Loucy (cell line): Measurements from ENCODE around the gene ARHGEF16.

Experiments used
- H2AFZ ChIP-seq: fragments of 200-600 bp; sonication (generic); 2 replicates; pipeline ENCODE4 v1.6.0; 2016; ENCODE audit warnings: antibody characterized with exemption, mild to moderate bottlenecking, low read length, moderate library complexity
- H3F3A ChIP-seq: fragments of 200-600 bp; 2 replicates; pipeline ENCODE4 v1.6.0; 2016; ENCODE audit warnings: antibody characterized with exemption, low read depth, mild to moderate bottlenecking
- H3K27me3 ChIP-seq: fragments of 200-600 bp; sonication (generic); 2 replicates; pipeline ENCODE4 v1.6.1; 2014; ENCODE audit warnings: low read length, mild to moderate bottlenecking; ENCODE audit not compliant: insufficient read depth, poor library complexity, severe bottlenecking
- H3K36me3 ChIP-seq: fragments of 200-600 bp; sonication (generic); 2 replicates; pipeline ENCODE4 v1.6.1; 2016; ENCODE audit warnings: low read length; ENCODE audit not compliant: insufficient read depth
- H3K4me1 ChIP-seq: fragments of 200-600 bp; sonication (generic); 2 replicates; pipeline ENCODE4 v1.5.1; 2014; ENCODE audit warnings: low read length, mild to moderate bottlenecking; ENCODE audit not compliant: insufficient read depth, poor library complexity, severe bottlenecking
- H3K4me2 ChIP-seq: fragments of 200-600 bp; sonication (generic); 2 replicates; pipeline ENCODE4 v1.6.0; 2014; ENCODE audit warnings: antibody characterized with exemption, low read length, low read depth, mild to moderate bottlenecking; ENCODE audit not compliant: poor library complexity, severe bottlenecking
- H3K4me3 ChIP-seq: fragments of 200-600 bp; sonication (generic); 2 replicates; pipeline ENCODE4 v1.5.1; 2014; ENCODE audit warnings: low read length, mild to moderate bottlenecking, mixed read lengths; ENCODE audit not compliant: poor library complexity, severe bottlenecking
- H3K79me2 ChIP-seq: fragments of 200-600 bp; sonication (generic); 2 replicates; pipeline ENCODE4 v1.6.1; 2014; ENCODE audit warnings: low read length; ENCODE audit not compliant: insufficient read depth
- H3K9ac ChIP-seq: fragments of 200-600 bp; sonication (generic); 2 replicates; pipeline ENCODE4 v1.6.0; 2014; ENCODE audit warnings: mild to moderate bottlenecking, low read depth, low read length, moderate library complexity; ENCODE audit not compliant: poor library complexity, severe bottlenecking
- H3K9me2 ChIP-seq: fragments of 200-600 bp; sonication (generic); replicated peaks from 2 replicates; pipeline ENCODE4 v1.6.1; 2016; ENCODE audit warnings: low read depth, low read length, mixed read lengths
- H3K9me3 ChIP-seq: fragments of 200-600 bp; sonication (generic); 2 replicates; pipeline ENCODE4 v1.6.1; 2014; ENCODE audit warnings: mild to moderate bottlenecking, antibody characterized with exemption, low read length, low read depth; ENCODE audit not compliant: insufficient read depth
- H4K20me1 ChIP-seq: fragments of 200-600 bp; sonication (generic); 2 replicates; pipeline ENCODE4 v1.6.0; 2014; ENCODE audit warnings: antibody characterized with exemption, low read length, mild to moderate bottlenecking; ENCODE audit not compliant: insufficient read depth, poor library complexity, severe bottlenecking
- CTCF ChIP-seq: fragments of 200-600 bp; sonication (generic); conservative IDR thresholded peaks from 2 replicates; pipeline ENCODE4 v1.5.1; 2014; ENCODE audit warnings: mild to moderate bottlenecking, antibody characterized with exemption, low read length
- EZH2phosphoT487 ChIP-seq: fragments of 200-600 bp; IDR thresholded peaks from 2 replicates; pipeline ENCODE4 v1.6.1; 2018; ENCODE audit warnings: antibody characterized with exemption, mild to moderate bottlenecking, moderate library complexity, borderline replicate concordance

ARHGEF16 gene

DNA sequence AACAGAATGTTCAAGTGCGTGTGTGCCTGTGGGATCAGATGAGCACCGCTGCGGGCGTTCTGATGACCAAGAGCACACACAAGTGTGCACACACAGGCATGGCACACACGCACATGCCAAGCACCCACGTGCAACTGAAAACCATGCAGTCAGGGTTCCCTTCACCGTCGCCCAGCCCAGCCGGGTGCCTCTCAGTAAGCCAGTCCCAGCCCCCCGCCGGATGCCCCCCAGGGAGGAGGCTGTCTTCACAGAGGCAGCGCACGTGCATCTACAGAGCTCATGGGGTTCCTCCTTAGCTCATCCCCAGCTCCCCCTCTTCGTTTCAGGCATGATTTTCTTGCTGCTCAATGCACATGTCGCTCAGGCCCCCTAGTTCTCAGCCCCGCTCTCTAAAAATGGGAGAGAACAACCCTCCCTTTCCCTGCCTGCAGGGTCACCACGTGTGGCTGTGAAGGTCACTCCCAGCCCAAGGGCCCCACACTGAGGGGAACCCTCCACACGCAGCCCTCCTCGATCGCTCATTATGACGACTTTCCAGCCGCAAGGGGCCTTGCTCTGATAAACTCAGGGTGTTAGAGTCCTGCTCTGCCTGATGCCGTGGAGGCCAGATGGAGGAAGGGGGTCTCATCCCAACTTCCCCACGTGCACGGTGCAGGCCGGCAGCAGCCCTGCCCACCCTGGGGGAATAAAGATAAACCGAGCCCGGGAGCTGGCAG is 30.4 kb upstream of the ARHGEF16 start:
- no peak overlapping the region for H3K9ac ChIP-seq
- no peaks in the 10 kb centered on the region for H4K20me1 ChIP-seq
- no peaks in the 10 kb centered on the region for H3F3A ChIP-seq
- no peaks in the 10 kb centered on the region for H3K27me3 ChIP-seq
- no peak overlapping the region for H3K4me3 ChIP-seq
- TF ChIP-seq EZH2phosphoT487 (no peak), CTCF (no peak)
- no peaks in the 10 kb centered on the region for H3K4me1 ChIP-seq
- no peaks in the 10 kb centered on the region for H3K79me2 ChIP-seq
- no peaks in the 10 kb centered on the region for H3K9me2 ChIP-seq
- no peak overlapping the region for H3K4me2 ChIP-seq
- H3K36me3 ChIP-seq, result peaks cover 10% of the 10 kb centered on the region; the same call in 1 of the 2 replicates
- H2AFZ ChIP-seq, result no peak overlapping the region
- no peaks in the 10 kb centered on the region for H3K9me3 ChIP-seq

- H3K27me3 ChIP-seq, result no peaks in the 10 kb centered on the region
- TF ChIP-seq EZH2phosphoT487, result no peak
These were observed 28.8 kb upstream of the ARHGEF16 start for GRCh38 chr1:3425486-3426215.

DNA sequence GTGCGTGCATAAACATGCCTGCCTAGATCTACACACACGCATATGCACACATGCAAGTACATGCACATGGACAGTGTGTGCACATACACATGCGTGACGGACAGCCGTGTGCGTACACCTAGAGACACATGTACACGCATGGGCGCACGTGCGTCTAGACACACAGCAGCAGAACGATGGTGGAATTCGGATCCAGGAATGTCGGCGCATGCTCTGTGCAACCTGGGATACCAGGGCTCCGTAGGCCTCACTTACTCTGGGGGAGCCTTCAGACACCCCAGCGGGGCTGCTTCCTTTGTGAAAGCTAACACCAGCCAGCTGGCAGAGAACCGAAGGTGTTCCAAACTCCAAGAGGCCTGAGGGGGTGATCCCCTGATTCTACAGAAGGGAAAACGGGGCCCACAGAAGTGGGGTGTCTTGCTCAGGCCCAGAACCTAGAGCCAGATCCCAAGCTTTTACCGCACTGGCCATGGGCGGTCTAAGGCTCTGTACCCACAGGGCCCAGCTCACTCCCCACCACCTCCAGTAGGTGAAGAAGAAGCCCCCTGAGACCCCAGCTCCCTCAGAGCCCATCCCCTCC is 27.4 kb upstream of the ARHGEF16 start:
- no peaks in the 10 kb centered on the region for H3K27me3 ChIP-seq
- H3K9me2 ChIP-seq, result no peaks in the 10 kb centered on the region
- no peaks in the 10 kb centered on the region for H4K20me1 ChIP-seq
- no peak overlapping the region for H3K4me3 ChIP-seq
- no peaks in the 10 kb centered on the region for H3K79me2 ChIP-seq
- no peaks in the 10 kb centered on the region for H3F3A ChIP-seq
- H3K36me3 ChIP-seq, result peaks cover 10% of the 10 kb centered on the region; the same call in 1 of the 2 replicates
- no peak overlapping the region for H2AFZ ChIP-seq
- no peak overlapping the region for H3K4me2 ChIP-seq
- TF ChIP-seq CTCF (no peak), EZH2phosphoT487 (no peak)
- H3K9ac ChIP-seq, result no peak overlapping the region
- H3K9me3 ChIP-seq, result no peaks in the 10 kb centered on the region
- no peaks in the 10 kb centered on the region for H3K4me1 ChIP-seq

More at GRCh38 chr1:3425486-3426215, 28.8 kb upstream of the ARHGEF16 start:
- no peaks in the 10 kb centered on the region for H3K9me2 ChIP-seq
- no peaks in the 10 kb centered on the region for H3K4me1 ChIP-seq
- no peak overlapping the region for H3K4me2 ChIP-seq
- H2AFZ ChIP-seq, result no peak overlapping the region
- H3K4me3 ChIP-seq, result no peak overlapping the region
- no peaks in the 10 kb centered on the region for H4K20me1 ChIP-seq
- H3K36me3 ChIP-seq, result peaks cover 10% of the 10 kb centered on the region; the same call in 1 of the 2 replicates
- no peaks in the 10 kb centered on the region for H3K9me3 ChIP-seq
- no peaks in the 10 kb centered on the region for H3F3A ChIP-seq
- no peaks in the 10 kb centered on the region for H3K79me2 ChIP-seq
- H3K9ac ChIP-seq, result no peak overlapping the region
